NCI-H187 treated with DMSO at 0.1 percent for 48 hours (cell line): Measurements from ENCODE around the gene CADM2.
"Not testable (repeated sequence)": the region's sequence is repeated elsewhere in the genome, so short reads cannot be mapped to it uniquely, and the experiment has no call there.

Experiments used
- DNase-seq: peaks from one replicate; lab custom pipeline; 2025; lab: John Stamatoyannopoulos, UW

CADM2 gene

DNA sequence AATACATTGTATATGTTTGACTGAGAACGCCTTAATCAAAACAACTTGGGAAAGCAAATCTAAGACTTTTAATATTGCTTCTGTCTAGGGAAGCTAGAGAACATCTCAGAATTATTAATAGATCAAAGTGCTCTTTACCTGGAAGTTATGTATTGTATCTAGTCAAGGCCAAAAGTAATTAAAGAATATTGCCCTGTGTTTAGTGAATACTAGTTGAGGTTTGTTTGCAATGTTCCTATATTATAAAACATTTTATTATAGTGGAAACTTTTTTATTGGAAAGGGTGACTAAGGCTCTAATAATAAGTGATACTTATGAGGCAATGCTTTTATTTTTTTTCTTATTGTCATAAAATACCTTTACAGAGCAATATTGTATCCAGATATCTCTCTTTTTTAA lies 118.2 kb downstream of the CADM2 start:
- DNase-seq: no peak

DNA sequence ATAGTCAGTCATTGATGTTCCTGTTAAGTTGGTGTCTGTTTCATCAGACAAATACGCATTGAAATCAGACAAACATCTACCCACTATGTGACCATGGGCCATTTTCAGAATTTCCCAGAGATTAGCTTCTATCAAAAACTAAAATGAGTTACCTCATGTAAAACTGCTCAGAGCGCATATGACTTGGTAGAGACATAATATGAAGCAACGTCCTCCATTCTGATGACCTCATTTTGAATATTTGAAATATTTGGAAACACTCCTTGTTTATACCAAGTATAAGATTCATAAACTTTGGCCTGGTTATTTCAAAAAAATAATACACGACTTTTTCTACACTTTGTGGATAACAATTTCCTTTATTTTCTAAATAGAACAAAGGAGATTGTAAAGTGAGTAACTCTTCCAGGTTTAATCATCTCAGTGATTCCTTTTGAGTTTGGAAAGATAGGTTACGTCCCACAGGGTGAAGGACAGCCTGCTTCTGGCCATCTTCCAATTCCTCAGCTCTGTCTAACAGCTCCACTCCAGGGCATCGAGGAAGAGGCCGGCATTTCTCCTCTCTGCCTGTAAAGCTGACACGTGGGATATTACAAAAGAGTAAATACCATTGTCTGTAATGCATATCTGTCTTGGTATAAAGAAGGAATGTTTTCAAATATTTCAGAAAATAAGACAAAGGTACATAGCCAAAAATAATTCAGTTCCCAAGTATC lies 122.6 kb downstream of the CADM2 start:
- DNase-seq: no peak

GRCh38 chr3:85090495-85090894 lies 131.7 kb downstream of the CADM2 start:
- DNase-seq: no peak

DNA sequence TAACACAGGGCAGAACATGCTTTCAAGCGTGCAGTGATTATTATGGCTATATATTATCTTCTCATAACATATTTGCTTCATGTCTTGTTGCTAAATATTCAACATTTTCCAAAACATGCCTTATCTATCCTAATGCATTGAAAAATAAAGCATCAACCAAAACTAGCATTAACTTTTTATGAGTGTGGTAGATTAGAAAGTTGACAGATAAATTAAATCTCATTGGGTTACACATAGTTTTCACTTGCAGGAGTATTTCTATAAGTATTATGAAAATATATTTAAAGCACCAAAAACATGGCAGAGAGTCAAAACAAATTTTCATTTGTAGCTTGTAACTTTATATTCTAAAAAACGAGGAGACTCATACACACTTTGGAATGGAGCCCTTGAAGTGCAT lies 141.5 kb downstream of the CADM2 start:
- no peak for DNase-seq

DNA sequence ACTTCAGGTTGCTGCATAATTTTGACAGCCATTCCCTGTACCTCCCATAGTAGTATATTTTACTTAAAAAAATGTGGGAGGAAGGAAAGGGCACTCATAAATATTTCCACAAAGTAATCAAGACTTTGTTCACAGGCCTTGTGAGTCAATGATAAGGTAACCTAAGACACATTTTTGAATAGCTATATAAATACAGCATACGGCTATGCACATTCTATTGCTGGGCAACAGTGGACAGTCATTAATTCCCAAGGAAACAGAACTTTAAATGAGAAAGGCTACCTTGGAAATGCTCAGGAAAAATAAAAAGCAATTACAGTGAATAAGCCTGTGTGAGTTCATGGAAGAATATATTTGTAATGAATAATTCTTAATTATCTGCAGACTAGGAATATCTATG lies 144.0 kb downstream of the CADM2 start:
- DNase-seq: no peak

DNA sequence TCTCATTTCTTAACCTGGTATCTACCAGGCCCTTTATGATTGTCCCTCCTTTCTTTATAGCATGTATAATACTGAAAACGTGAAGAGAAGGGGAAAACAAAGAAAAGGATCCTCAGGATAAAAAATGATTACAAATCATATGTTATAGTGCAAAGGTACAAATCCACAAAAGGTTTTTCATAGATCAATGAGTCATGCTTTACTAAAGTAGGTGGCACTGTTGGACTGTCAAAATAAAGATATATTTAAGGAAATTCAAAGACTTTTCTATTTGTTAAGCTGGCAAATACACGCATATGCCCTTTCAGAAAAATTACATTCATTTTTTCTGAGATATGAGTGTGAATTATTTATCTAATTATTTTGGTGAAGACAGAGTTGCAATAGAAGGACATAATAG lies 151.6 kb downstream of the CADM2 start:
- no peak for DNase-seq

- DNase-seq: no peak
These were observed 162.1 kb downstream of the CADM2 start for GRCh38 chr3:85120879-85121278.

DNA sequence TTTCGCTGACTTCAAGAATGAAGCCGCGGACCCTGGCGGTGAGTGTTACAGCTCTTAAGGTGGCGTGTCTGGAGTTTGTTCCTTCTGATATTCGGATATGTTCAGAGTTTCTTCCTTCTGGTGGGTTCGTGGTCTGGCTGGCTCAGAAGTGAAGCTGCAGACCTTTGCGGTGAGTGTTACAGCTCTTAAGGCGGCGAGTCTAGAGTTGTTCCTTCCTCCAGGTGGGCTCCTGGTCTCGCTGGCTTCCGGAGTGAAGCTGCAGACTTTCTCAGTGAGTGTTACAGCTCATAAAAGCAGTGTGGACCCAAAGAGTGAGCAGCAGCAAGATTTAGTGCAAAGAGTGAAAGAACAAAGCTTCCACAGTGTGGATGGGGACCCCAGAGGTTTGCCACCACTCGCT lies 174.1 kb downstream of the CADM2 start:
- DNase-seq: not testable (repeated sequence)

DNA sequence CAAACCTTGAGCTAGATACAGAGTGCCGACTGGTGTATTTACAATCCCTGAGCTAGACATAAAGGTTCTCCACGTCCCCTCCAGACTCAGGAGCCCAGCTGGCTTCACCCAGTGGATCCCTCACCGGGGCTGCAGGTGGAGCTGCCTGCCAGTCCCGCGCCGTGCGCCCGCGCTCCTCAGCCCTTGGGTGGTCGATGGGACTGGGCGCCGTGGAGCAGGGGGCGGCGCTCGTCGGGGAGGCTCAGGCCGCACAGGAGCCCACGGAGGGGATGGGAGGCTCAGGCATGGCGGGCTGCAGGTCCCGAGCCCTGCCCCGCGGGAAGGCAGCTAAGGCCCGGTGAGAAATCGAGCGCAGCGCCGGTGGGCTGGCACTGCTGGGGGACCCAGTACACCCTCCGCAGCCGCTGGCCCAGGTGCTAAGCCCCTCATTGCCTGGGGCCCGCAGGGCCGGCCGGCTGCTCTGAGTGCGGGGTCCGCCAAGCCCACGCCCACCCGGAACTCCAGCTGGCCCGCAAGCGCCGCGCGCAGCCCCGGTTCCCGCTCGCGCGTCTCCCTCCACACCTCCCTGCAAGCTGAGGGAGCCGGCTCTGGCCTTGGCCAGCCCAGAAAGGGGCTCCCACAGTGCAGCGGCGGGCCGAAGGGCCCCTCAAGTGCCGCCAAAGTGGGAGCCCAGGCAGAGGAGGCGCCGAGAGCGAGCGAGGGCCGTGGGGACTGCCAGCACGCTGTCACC lies 175.1 kb downstream of the CADM2 start:
- DNase-seq: not testable (repeated sequence)

DNA sequence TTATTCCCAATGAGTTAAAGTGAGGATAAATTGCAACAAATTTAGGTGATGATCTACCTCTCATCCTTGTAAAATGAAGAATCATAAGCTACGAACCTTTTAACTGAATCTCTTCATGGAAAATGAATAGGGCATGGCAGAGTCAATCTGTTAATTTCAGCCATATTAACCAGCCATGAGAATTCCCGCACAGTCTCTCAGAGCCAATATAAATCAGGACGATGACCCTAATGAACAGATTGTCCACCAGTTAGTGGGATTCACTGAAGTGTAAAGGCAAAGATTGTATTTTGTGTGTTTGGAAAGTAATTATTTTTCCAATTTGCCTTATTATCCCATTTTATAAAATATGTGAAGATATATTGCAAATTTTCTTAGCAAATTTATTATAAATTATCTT lies 183.8 kb downstream of the CADM2 start:
- DNase-seq: no peak

DNA sequence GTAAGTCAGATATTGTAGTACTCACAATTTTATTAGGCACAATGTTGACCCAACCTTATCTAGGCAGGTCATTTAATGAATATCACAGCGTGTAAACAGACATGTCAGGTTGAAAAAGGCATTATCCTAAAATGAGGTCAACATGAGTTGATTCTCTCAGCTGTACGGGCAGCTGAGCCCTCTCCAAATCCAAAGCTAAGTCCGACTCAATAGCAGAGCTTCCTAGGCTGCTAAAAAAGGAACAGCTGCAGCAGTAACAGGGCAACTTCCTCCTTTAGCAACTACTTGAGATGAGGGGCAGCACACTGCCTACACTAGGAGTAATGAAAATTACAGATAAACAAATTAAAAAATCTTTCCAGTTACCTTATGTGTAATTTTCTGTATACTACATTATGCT lies 189.2 kb downstream of the CADM2 start:
- DNase-seq: no peak

- no peak for DNase-seq
These were observed 192.8 kb downstream of the CADM2 start for GRCh38 chr3:85151555-85151954.

GRCh38 chr3:85153279-85153678 lies 194.5 kb downstream of the CADM2 start:
- not testable (repeated sequence) for DNase-seq

- DNase-seq: no peak
These were observed 200.6 kb downstream of the CADM2 start for GRCh38 chr3:85159376-85159775.

- no peak for DNase-seq
These were observed 202.8 kb downstream of the CADM2 start for GRCh38 chr3:85161544-85161943.

DNA sequence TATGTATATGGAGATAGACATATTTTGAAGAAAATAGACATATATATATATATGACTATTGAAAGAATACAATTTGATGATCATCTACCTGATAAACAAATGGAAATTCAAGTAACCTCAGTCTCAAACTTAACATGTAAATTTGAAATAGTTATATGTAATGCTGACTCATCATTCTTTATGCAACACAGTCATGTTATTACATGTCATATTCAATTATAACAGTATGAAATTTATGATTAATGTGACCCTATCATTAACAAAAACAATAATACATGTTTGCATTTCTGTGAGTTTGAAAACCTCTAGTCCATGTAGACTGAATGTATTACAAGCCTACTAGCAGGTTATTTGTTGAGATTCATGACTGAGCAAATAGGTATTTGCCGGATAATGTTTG lies 204.1 kb downstream of the CADM2 start:
- no peak for DNase-seq

DNA sequence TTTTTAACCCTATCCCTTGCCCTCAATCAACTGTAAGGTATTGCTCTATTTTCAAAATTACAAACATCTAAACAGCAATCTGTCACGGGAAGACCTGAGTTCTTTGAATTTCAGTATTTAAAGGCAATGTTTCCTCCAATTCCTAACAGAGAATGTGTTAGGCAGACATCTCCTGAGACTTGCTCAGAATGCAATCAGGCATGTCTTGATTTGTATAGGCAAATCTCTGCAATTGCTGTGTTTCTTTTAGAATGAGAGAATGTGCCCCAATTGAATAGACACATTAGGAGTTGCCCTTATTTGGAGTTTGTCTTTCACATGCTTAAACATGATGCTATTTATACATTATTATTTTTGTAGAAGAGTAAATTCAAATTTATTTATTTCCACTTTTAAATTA lies 205.6 kb downstream of the CADM2 start:
- DNase-seq: no peak

GRCh38 chr3:85167576-85167975 lies 208.8 kb downstream of the CADM2 start:
- DNase-seq: no peak

- DNase-seq: no peak
These were observed 211.9 kb downstream of the CADM2 start for GRCh38 chr3:85170646-85171045.

DNA sequence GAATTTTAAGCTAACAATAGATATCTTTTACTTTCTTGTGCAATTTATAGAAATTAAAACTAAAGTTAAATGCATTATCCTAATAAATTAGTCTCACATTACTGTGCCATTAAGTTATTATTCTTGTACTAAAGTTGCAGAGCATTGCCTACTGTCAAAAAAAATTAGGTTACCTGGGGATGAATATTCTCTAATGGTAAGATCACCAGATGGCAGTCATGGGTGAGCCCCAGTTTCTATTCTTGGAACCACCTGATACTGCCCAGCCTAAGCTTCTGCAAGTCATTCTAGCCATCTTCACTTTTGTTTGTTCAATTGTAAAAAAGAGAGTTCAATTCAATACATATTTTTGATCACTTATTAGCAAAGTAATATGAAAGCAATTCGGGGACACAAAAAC lies 213.2 kb downstream of the CADM2 start:
- no peak for DNase-seq

DNA sequence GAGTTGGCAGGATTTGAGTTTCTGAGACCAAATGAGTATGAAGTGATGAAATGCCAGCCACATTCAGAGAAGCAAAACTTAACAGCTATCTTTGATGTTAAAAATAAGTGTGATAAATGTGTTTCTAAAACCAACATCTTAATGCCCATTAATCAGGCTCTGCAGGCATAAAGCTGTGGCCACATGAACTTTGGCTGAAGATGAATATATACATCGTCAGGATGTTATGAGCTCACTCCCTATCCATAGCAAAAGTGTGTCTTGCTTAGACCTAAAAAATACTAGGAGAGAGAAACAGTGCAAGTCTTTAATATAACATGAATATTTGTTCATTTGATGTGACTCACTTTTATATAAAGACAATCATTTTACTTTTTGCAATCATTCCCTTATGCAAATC lies 218.0 kb downstream of the CADM2 start:
- DNase-seq: no peak

DNA sequence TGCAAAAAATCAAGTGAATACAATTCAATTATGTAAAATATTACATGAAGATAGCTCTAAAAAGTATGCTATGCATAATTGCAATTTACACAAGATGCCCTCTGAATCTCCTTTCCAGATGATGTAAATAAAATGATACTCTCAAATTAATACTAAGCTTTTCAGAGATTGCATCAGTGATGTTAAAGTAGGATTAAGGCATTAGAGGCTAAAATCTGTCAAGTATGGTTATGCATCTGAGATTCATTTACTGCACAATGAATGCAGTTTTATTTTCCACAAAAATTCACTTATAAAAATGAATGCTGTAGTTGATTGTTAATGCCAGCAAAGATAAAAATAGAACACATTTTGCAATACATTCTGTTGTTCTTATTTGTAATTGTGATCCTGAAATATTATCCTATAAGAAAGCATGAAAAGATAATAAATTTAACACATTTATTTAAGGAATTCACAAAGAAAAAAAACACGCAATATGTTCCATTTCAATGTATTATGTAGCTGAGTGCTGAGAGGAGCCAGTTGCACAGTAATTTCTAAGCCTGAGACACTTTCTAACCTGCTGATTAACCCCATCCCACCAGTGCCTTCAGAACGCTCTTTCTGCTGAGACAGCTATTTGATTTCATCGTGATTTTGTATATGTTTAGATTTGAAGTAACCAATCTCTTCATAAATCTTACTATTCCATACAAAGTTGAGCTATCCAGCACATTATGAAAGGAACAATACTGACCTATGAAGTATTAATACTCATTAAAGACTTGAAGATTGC lies 224.4 kb downstream of the CADM2 start:
- no peak for DNase-seq

DNA sequence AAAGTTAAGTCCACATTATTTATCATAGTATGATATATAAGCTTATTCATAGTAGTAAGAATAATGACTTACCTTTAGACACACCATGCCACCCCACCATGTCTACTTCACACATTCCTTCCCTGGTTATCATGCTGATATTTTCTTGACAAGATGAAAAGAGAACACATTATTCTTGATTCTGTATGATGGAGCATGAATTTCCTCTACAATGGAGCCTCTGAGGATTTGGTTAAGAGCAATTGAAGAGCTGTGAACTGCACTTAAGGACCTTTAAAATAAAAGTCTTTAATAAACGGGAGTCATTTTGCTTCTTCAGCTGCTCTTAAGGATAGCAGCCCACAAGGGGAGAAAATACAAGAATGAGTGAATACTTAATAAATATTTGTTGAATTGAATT lies 226.7 kb downstream of the CADM2 start:
- DNase-seq: no peak
